HepG2 (cell line): ENCODE measurements around the gene CALM1.

ENCODE experiments used
- HNRNPH1 ChIP-seq: fragments of 200-400 bp; formaldehyde crosslinking; optimal IDR thresholded peaks from 2 replicates; pipeline ENCODE3; 2017; ENCODE audit warnings: mild to moderate bottlenecking, low read depth, low read length
- ZNF614 ChIP-seq: IDR thresholded peaks from 2 replicates; pipeline ENCODE4 v1.6.1; 2018; ENCODE audit warnings: missing biosample characterization, missing genetic modification reagents, inconsistent platforms, borderline replicate concordance

DNA sequence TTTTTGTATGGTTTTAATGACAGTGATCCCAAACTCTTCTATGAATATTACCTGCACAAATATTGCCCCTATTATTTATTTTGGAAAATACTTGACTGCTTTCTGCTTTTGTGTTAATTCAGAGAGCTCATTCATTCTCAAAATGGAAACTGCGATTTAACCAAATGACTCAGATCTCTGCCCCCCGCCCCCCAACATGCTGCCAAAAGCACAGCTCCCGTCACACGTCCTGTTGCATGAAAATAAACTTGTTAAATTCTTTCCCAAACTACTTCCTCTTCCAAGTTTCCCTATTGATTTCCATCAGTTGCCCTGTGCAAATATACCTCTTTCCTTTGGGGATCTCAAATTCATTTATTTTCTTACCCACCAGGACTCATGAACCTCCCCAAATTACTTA, 47.1 kb upstream of the CALM1 start:
- no peak for TF ChIP-seq HNRNPH1
- TF ChIP-seq ZNF614 (CRISPR knock-in tag): no peak
